ENCODE data around the gene GBP4. TPM values are rescaled to one million over a fixed set of nuclear protein-coding genes. Genes with fewer than 3 reads are reported as not detected.

Gene GBP4
- total and polyA plus RNA-seq, 2 of the 4 experiments (the other 2 are of a cell fraction) = not detected

DNA sequence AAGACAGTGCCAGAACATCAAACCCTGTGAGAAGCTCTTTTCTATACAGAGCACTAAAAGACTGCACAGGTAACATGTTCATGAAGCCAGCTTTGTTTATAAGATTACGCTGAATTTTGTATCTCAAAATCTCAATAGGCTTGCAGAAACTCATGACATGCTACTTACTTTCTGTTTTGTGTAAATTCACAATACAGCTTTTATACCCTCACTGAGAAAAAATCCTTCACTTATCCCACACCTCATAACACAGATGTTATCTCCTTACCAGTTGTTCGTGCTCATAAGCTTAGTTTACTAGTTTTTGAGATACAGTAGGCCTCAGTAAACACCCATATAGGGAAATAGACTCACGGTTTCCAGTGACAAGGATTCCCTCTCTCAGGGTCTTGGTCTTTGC lies 48.8 kb downstream of the GBP4 start:
- H3K4me1 ChIP-seq (ENCODE audit: control insufficient read depth, insufficient read depth, low read length) = no peaks in the 10 kb centered on the region
- no peak overlapping the region for H3K4me3 ChIP-seq (ENCODE audit: insufficient read depth, low read depth, low read length)
- no peak overlapping the region for H2BK20ac ChIP-seq (ENCODE audit: low read depth, low read length)
- H3K27ac ChIP-seq (ENCODE audit: insufficient read depth, low read length) = no peak overlapping the region
- no peak overlapping the region for H4K91ac ChIP-seq (ENCODE audit: insufficient read depth, low read depth, low read length)
- BruUV-seq (replicated peaks) = no TSS peak
- no peak overlapping the region for H3K18ac ChIP-seq (ENCODE audit: low read depth, low read length)
- no peaks in the 10 kb centered on the region for H4K20me1 ChIP-seq (ENCODE audit: insufficient read depth, low read length)
- no peak overlapping the region for H2BK5ac ChIP-seq (ENCODE audit: low read depth, low read length, poor library complexity, severe bottlenecking)
- in situ Hi-C loops (cut with MboI; ENCODE audit: low sequenced_read_pairs) = no loop called here
- ATAC-seq (ENCODE audit: low read depth) (no peak), DNase-seq (no peak)
- H2BK120ac ChIP-seq (ENCODE audit: low read depth, low read length) = no peak overlapping the region
- no peak overlapping the region for H3K4me2 ChIP-seq (ENCODE audit: low read depth, low read length)
- no peak overlapping the region for H2AFZ ChIP-seq (replicated peaks; ENCODE audit: low read length, poor library complexity)
- WGBS, 2 experiments (ENCODE audit: extremely low coverage in 2 of 2, insufficient read length in 1 of 2) = 71% methylated on average over 1 of the region's 3 CpGs; no CpG with 5 or more reads in 1 of the 2 experiments
- no peaks in the 10 kb centered on the region for H3K9me1 ChIP-seq (ENCODE audit: insufficient read depth, low read length)
- no peak overlapping the region for H2BK15ac ChIP-seq (ENCODE audit: low read depth, low read length)
- CTCF ChIA-PET = interaction anchor here (1.9 kb wide), 1 partner anchor 64 kb away, joined by 9 read pairs; no protein-coding TSS in a partner anchor
- H3K36me3 ChIP-seq (ENCODE audit: control insufficient read depth, insufficient read depth, low read length) = no peaks in the 10 kb centered on the region
- POLR2A ChIA-PET (ENCODE audit: unreplicated experiment) = no interaction called here
- no peaks in the 10 kb centered on the region for H3K79me1 ChIP-seq (ENCODE audit: low read depth in 1 of 2, low read length in 2 of 2)
- no peak overlapping the region for H3K14ac ChIP-seq (replicated peaks; ENCODE audit: low read depth, low read length)
- dilution Hi-C loops (cut with HindIII; ENCODE audit: low sequenced_read_pairs, unreplicated experiment) = no loop called here
- no peak overlapping the region for H4K8ac ChIP-seq (ENCODE audit: low read depth in 2 of 2, low read length in 2 of 2)
- no peak overlapping the region for H3K56ac ChIP-seq (ENCODE audit: extremely low read depth, insufficient read depth, low read length)
- H3K9me3 ChIP-seq (ENCODE audit: control insufficient read depth, insufficient read depth, low read length) = no peaks in the 10 kb centered on the region
- no peak overlapping the region for H3K23ac ChIP-seq (ENCODE audit: low read depth, low read length)
- intact Hi-C loops (cut with micrococcal nuclease) = loop anchor here (1.0 kb wide), 2 partner anchors 64 to 152 kb away; no protein-coding TSS in a partner anchor
- H3K27me3 ChIP-seq (ENCODE audit: control insufficient read depth, insufficient read depth, low read length) = no peaks in the 10 kb centered on the region
- H3K9ac ChIP-seq (ENCODE audit: low read depth, low read length) = no peak overlapping the region
- TF ChIP-seq SMC3 (IDR thresholded peaks at IDR 0.05; ENCODE audit: low read depth, low read length) = no peak
- TF ChIP-seq MAZ (IDR thresholded peaks at IDR 0.05; ENCODE audit: borderline replicate concordance, low read depth, low read length) = no peak
- TF ChIP-seq MAFK (IDR thresholded peaks at IDR 0.05; ENCODE audit: low read depth, low read length) = no peak
- TF ChIP-seq, protein P1, sequence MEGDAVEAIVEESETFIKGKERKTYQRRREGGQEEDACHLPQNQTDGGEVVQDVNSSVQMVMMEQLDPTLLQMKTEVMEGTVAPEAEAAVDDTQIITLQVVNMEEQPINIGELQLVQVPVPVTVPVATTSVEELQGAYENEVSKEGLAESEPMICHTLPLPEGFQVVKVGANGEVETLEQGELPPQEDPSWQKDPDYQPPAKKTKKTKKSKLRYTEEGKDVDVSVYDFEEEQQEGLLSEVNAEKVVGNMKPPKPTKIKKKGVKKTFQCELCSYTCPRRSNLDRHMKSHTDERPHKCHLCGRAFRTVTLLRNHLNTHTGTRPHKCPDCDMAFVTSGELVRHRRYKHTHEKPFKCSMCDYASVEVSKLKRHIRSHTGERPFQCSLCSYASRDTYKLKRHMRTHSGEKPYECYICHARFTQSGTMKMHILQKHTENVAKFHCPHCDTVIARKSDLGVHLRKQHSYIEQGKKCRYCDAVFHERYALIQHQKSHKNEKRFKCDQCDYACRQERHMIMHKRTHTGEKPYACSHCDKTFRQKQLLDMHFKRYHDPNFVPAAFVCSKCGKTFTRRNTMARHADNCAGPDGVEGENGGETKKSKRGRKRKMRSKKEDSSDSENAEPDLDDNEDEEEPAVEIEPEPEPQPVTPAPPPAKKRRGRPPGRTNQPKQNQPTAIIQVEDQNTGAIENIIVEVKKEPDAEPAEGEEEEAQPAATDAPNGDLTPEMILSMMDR (conservative IDR thresholded peaks at IDR 0.05; ENCODE audit: low read depth, low read length) = no peak
- no peak for TF ChIP-seq POLR2A (IDR thresholded peaks at IDR 0.05; ENCODE audit: low read depth, low read length)
- TF ChIP-seq BHLHE40 (IDR thresholded peaks at IDR 0.05; ENCODE audit: low read depth, low read length) = no peak
- no peak for TF ChIP-seq RCOR1 (IDR thresholded peaks at IDR 0.05; ENCODE audit: insufficient replicate concordance, low read length)
- TF ChIP-seq, protein P2, sequence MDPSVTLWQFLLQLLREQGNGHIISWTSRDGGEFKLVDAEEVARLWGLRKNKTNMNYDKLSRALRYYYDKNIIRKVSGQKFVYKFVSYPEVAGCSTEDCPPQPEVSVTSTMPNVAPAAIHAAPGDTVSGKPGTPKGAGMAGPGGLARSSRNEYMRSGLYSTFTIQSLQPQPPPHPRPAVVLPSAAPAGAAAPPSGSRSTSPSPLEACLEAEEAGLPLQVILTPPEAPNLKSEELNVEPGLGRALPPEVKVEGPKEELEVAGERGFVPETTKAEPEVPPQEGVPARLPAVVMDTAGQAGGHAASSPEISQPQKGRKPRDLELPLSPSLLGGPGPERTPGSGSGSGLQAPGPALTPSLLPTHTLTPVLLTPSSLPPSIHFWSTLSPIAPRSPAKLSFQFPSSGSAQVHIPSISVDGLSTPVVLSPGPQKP (IDR thresholded peaks at IDR 0.05; ENCODE audit: borderline replicate concordance, low read depth, low read length) = no peak
- TF ChIP-seq CHD1 (IDR thresholded peaks at IDR 0.05; ENCODE audit: low read depth, low read length) = no peak
- TF ChIP-seq NFE2L2 (IDR thresholded peaks at IDR 0.05; ENCODE audit: low read depth, low read length) = no peak
- TF ChIP-seq RFX5 (IDR thresholded peaks at IDR 0.05; ENCODE audit: low read depth, low read length) = no peak
- no peak for TF ChIP-seq FOS (IDR thresholded peaks at IDR 0.05; ENCODE audit: low read depth, low read length)
- no peak for TF ChIP-seq CEBPB (IDR thresholded peaks at IDR 0.05; ENCODE audit: low read depth, low read length)
- H4K5ac ChIP-seq (ENCODE audit: low read depth, low read length) = no peak overlapping the region
- no peak overlapping the region for H3K4ac ChIP-seq (ENCODE audit: low read depth, low read length)
- no peak overlapping the region for H2AK9ac ChIP-seq (replicated peaks; ENCODE audit: low read depth, low read length, poor library complexity)
- no peak overlapping the region for H2AK5ac ChIP-seq (ENCODE audit: low read depth, low read length)
